ENCODE measurements around the gene MRPS18A.

DNA sequence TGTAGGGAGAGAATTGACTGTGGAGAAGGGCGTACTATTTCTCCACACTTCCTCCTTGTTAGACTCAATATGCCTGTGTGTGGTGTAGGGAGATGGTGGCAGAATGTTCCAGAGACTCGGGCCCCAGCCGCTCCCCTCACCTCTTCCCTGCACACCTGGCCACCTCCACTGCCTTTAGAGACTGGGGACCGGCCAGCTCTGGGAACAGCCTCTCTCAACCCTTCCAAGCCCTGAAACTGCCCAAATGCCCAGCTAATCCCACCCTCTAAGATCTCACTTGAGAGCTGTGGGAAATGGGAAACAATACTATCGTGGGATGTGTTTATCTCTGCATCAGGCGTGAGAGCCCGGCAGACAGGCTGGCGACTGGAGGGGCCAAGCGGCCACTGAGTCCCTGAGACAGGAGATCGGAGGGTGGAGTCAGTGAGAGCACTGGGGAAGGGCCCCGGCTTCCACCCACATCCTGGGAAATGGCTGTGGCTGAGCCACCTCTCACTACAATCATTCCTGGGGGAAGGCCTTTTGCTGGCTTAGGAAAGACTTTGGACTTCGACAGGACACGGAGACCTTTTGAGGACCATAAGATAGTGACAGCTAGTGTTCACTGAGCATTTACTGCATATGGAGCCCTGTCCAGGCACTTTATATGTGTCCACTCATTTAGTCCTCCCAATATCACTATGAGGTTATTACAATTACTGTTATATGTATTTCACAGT, 31.0 kb upstream of the MRPS18A start:
- TF ChIP-seq, protein P1, sequence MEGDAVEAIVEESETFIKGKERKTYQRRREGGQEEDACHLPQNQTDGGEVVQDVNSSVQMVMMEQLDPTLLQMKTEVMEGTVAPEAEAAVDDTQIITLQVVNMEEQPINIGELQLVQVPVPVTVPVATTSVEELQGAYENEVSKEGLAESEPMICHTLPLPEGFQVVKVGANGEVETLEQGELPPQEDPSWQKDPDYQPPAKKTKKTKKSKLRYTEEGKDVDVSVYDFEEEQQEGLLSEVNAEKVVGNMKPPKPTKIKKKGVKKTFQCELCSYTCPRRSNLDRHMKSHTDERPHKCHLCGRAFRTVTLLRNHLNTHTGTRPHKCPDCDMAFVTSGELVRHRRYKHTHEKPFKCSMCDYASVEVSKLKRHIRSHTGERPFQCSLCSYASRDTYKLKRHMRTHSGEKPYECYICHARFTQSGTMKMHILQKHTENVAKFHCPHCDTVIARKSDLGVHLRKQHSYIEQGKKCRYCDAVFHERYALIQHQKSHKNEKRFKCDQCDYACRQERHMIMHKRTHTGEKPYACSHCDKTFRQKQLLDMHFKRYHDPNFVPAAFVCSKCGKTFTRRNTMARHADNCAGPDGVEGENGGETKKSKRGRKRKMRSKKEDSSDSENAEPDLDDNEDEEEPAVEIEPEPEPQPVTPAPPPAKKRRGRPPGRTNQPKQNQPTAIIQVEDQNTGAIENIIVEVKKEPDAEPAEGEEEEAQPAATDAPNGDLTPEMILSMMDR (conservative IDR thresholded peaks at IDR 0.05; ENCODE audit: low read length) = no peak
- no peak for TF ChIP-seq EZH2phosphoT487 (IDR thresholded peaks at IDR 0.05; ENCODE audit: borderline replicate concordance)

Measured in Loucy (cell line).